ENCODE data around the gene PIGBOS1.
A peak's percentile ranks its signal among the peaks of the same experiment; 100 is the strongest.

PIGBOS1 gene

DNA sequence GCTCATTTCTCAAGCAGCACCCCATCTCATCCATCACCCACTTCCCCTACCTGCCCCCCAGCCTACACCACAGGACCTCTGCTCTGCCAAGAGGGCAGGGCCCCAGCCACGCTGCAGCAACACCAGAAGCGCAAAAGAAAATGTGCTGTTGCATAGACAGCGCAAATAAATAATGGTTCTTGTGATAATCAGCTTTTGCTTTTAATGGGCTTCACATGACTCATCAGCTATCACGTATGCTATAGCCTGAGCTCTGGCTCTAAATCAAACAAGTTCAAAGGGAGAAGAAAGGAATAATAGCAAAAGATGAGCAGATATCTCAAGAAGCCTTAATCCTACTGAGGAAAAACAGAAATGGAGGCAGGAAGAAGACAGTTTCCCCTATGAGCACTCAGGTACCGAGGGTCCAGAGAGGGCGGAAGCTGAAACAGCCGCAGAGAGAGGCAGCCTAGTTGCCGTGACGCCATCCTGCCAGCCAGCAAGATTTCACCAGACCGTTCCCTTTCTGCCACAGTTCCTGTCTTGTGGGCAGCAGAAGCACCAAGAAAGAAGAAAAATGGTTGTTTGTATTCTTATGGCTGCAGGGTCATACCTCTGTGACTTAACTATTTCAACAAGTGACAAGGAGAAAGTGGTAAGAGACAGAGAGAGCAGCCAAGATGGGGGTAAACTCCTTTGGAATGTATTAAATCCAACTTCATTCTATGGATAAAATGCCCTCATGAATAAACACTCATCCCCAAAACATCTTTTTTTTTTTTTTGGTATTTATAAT, 51.3 kb downstream of the PIGBOS1 start:
- Mint-ChIP-seq H3K27me3 (ENCODE audit: low read depth) (no peaks in the 10 kb centered on the region), H3K4me1 (peaks cover 6% of the 10 kb centered on the region), H3K9me3 (no peaks in the 10 kb centered on the region), H3K36me3 (ENCODE audit: low read depth) (no peaks in the 10 kb centered on the region), H3K4me3 (no peak overlapping the region), H3K27ac (peak overlapping the region in 1 of 3 experiments; percentile 61)
- TF ChIP-seq, protein P1, sequence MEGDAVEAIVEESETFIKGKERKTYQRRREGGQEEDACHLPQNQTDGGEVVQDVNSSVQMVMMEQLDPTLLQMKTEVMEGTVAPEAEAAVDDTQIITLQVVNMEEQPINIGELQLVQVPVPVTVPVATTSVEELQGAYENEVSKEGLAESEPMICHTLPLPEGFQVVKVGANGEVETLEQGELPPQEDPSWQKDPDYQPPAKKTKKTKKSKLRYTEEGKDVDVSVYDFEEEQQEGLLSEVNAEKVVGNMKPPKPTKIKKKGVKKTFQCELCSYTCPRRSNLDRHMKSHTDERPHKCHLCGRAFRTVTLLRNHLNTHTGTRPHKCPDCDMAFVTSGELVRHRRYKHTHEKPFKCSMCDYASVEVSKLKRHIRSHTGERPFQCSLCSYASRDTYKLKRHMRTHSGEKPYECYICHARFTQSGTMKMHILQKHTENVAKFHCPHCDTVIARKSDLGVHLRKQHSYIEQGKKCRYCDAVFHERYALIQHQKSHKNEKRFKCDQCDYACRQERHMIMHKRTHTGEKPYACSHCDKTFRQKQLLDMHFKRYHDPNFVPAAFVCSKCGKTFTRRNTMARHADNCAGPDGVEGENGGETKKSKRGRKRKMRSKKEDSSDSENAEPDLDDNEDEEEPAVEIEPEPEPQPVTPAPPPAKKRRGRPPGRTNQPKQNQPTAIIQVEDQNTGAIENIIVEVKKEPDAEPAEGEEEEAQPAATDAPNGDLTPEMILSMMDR (IDR thresholded peaks at IDR 0.05; ENCODE audit: unreplicated experiment in 3 of 3) = no peak

Data from nephron (organoid).